PC-9 (cell line): ENCODE data around the gene SLC30A9. TPM values are rescaled to one million over a fixed set of nuclear protein-coding genes. Genes with fewer than 3 reads are reported as not detected.

ENCODE experiments used
- BruUV-seq: library from RNA; stranded (reverse); fragments of 400-500 nt; replicated peaks from 2 replicates; lab custom pipeline; 2021; lab: Mats Ljungman, UMichigan
- CTCF ChIA-PET: fragments of 300-600 bp; sonication (Branson Sonifier 250); formaldehyde crosslinking; loops from one replicate; lab custom pipeline; 2022; ENCODE audit warnings: antibody characterized with exemption; lab: Charles Lee
- POLR2A ChIA-PET: fragments of 300-600 bp; sonication (Branson Sonifier 250); formaldehyde crosslinking; loops from one replicate; lab custom pipeline; 2022; ENCODE audit warnings: antibody characterized with exemption; ENCODE audit not compliant: unreplicated experiment; lab: Charles Lee
- DNase-seq, 2 experiments: peaks; one replicate each; pipeline versions ENCODE4 v3.0.0 to v3.0.0-alpha.2; 2015 to 2022; ENCODE audit warnings: mixed read lengths in 1 of 2
- H2AFZ ChIP-seq: fragments of 200-600 bp; sonication (generic); 2 replicates; pipeline ENCODE4 v1.8.1; 2017; ENCODE audit warnings: antibody characterized with exemption
- H3F3A ChIP-seq: fragments of 200-600 bp; sonication (generic); 2 replicates; pipeline ENCODE4 v1.8.1; 2017; ENCODE audit warnings: antibody characterized with exemption, mild to moderate bottlenecking, low read depth; ENCODE audit not compliant: insufficient read depth
- H3K27ac ChIP-seq: fragments of 200-600 bp; sonication (generic); 2 replicates; pipeline ENCODE4 v1.6.1; 2016; ENCODE audit warnings: mixed run types
- H3K27me3 ChIP-seq: fragments of 200-600 bp; sonication (generic); 2 replicates; pipeline ENCODE4 v1.6.1; 2016; ENCODE audit warnings: low read depth, mixed run types; ENCODE audit not compliant: insufficient read depth
- H3K36me3 ChIP-seq: fragments of 200-600 bp; sonication (generic); 2 replicates; pipeline ENCODE4 v1.6.1; 2016; ENCODE audit warnings: low read depth, mixed run types
- H3K4me1 ChIP-seq: fragments of 200-600 bp; sonication (generic); replicated peaks from 2 replicates; pipeline ENCODE4 v1.6.1; 2016; ENCODE audit warnings: mixed run types; ENCODE audit not compliant: insufficient read depth
- H3K4me2 ChIP-seq: fragments of 200-600 bp; sonication (generic); 2 replicates; pipeline ENCODE4 v1.6.1; 2017; ENCODE audit warnings: mixed run types
- H3K4me3 ChIP-seq: fragments of 200-600 bp; sonication (generic); 2 replicates; pipeline ENCODE4 v1.6.1; 2016; ENCODE audit warnings: mixed run types
- H3K79me2 ChIP-seq: fragments of 200-600 bp; sonication (generic); 2 replicates; pipeline ENCODE4 v1.6.1; 2017; ENCODE audit warnings: low read depth, mixed run types
- H3K9me2 ChIP-seq: fragments of 200-600 bp; sonication (generic); 2 replicates; pipeline ENCODE4 v1.8.1; 2017; ENCODE audit warnings: mild to moderate bottlenecking; ENCODE audit not compliant: insufficient read depth
- H3K9me3 ChIP-seq: fragments of 200-600 bp; sonication (generic); 2 replicates; pipeline ENCODE4 v1.8.1; 2016; ENCODE audit warnings: low read depth; ENCODE audit not compliant: insufficient read depth
- H4K20me1 ChIP-seq: fragments of 200-600 bp; sonication (generic); 2 replicates; pipeline ENCODE4 v1.8.1; 2017; ENCODE audit not compliant: insufficient read depth
- CTCF ChIP-seq: fragments of 200-600 bp; sonication (generic); conservative IDR thresholded peaks from 2 replicates; pipeline ENCODE4 v1.6.1; 2017; ENCODE audit warnings: mixed run types, antibody characterized with exemption, mild to moderate bottlenecking, moderate library complexity
- EZH2 ChIP-seq: fragments of 200-600 bp; sonication (generic); IDR thresholded peaks from 2 replicates; pipeline ENCODE4 v1.8.0; 2017; ENCODE audit warnings: antibody characterized with exemption, low read depth
- intact Hi-C: fragments of 100-400 bp; cut with micrococcal nuclease; formaldehyde crosslinking; loops from one replicate; pipeline ENCODE4 v1.10.0; 2022; ENCODE audit not compliant: unreplicated experiment
- total RNA-seq: library from RNA; stranded (reverse); gene quantifications from 2 replicates; pipeline ENCODE4 v1.2.3, GENCODE V29; 2021

SLC30A9 gene
- total RNA-seq, 1 experiment from 2014 or later = 47.6 TPM

- Histone ChIP-seq H2AFZ (no peak overlapping the region), H3K4me3 (no peak overlapping the region), H3K27ac (no peak overlapping the region), H3K36me3 (no peaks in the 10 kb centered on the region), H3K9me2 (no peaks in the 10 kb centered on the region), H3F3A (no peaks in the 10 kb centered on the region), H3K79me2 (no peaks in the 10 kb centered on the region), H3K27me3 (no peaks in the 10 kb centered on the region), H3K9me3 (no peaks in the 10 kb centered on the region), H3K4me2 (no peak overlapping the region), H3K4me1 (no peaks in the 10 kb centered on the region), H4K20me1 (no peaks in the 10 kb centered on the region)
- no TSS peak for BruUV-seq
- ChIA-PET POLR2A (interaction anchor here (0.6 kb wide), 1 partner anchor 71 kb away, joined by 6 read pairs; no protein-coding TSS in a partner anchor), CTCF (no interaction called here)
- no peak for TF ChIP-seq CTCF
- TF ChIP-seq EZH2 = no peak
- no peak for DNase-seq
- intact Hi-C loops = no loop called here
Measured at GRCh38 chr4:41977709-41978108, 12.6 kb upstream of the SLC30A9 start.

- ChIA-PET CTCF (no interaction called here), POLR2A (no interaction called here)
- H3K4me3 ChIP-seq = no peak within 1 kb of the TSS
- H3K79me2 ChIP-seq = no peaks in the 10 kb centered on the region
- H3K4me2 ChIP-seq = no peak within 1 kb of the TSS
- H3F3A ChIP-seq = no peaks in the 10 kb centered on the region
- no peaks in the 10 kb centered on the region for H3K27me3 ChIP-seq
- intact Hi-C loops = no loop called here
- H3K4me1 ChIP-seq = no peaks in the 10 kb centered on the region
- H3K27ac ChIP-seq = no peak within 1 kb of the TSS
- BruUV-seq = no TSS peak
- no peak for DNase-seq
- TF ChIP-seq EZH2 (no peak), CTCF (no peak)
- H3K9me2 ChIP-seq = no peaks in the 10 kb centered on the region
- no peaks in the 10 kb centered on the region for H3K9me3 ChIP-seq
- no peak within 1 kb of the TSS for H2AFZ ChIP-seq
- H3K36me3 ChIP-seq = no peaks in the 10 kb centered on the region
- H4K20me1 ChIP-seq = no peaks in the 10 kb centered on the region
Measured at GRCh38 chr4:41981456-41981855, 8.9 kb upstream of the SLC30A9 start, which contains the start of gene DCAF4L1. Gene DCAF4L1, plus strand, starts transcription at chr4:41981756. Its CDS starts 37 bp downstream, at chr4:41981793.

GRCh38 chr4:41982716-41983115 lies 7.6 kb upstream of the SLC30A9 start:
- Histone ChIP-seq H3K4me3 (no peak overlapping the region), H3K9me3 (no peaks in the 10 kb centered on the region), H3K27me3 (no peaks in the 10 kb centered on the region), H4K20me1 (no peaks in the 10 kb centered on the region), H3F3A (no peaks in the 10 kb centered on the region), H2AFZ (no peak overlapping the region), H3K27ac (no peak overlapping the region), H3K4me1 (no peaks in the 10 kb centered on the region), H3K9me2 (no peaks in the 10 kb centered on the region), H3K4me2 (no peak overlapping the region), H3K36me3 (no peaks in the 10 kb centered on the region), H3K79me2 (no peaks in the 10 kb centered on the region)
- POLR2A ChIA-PET = no interaction called here
- TF ChIP-seq CTCF (no peak), EZH2 (no peak)
- intact Hi-C loops = no loop called here
- CTCF ChIA-PET = no interaction called here
- no peak for DNase-seq
- BruUV-seq = no TSS peak
